Caco-2 (cell line): ENCODE results near the gene AP3D1. TPM values are rescaled to one million over a fixed set of nuclear protein-coding genes. Genes with fewer than 3 reads are reported as not detected.

Experiments
- BruUV-seq: library from RNA; stranded (reverse); fragments of 400-500 nt; replicated peaks from 2 replicates; lab custom pipeline; 2021; lab: Mats Ljungman, UMichigan
- CTCF ChIA-PET: fragments of 300-600 bp; sonication (Branson Sonifier 250); formaldehyde crosslinking; loops from one replicate; lab custom pipeline; 2022; ENCODE audit warnings: antibody characterized with exemption; lab: Charles Lee
- POLR2A ChIA-PET: fragments of 300-600 bp; sonication (Branson Sonifier 250); formaldehyde crosslinking; loops from one replicate; lab custom pipeline; 2022; ENCODE audit warnings: antibody characterized with exemption; lab: Charles Lee
- DNase-seq, 2 experiments: peaks; one replicate each; pipeline versions ENCODE4 v3.0.0 to v3.0.0-alpha.2; 2020 to 2022
- H3K27me3 ChIP-seq: replicated peaks from 2 replicates; pipeline ENCODE4 v1.6.0; 2011; ENCODE audit warnings: low read length; ENCODE audit not compliant: control insufficient read depth, insufficient read depth
- H3K36me3 ChIP-seq: 2 replicates; pipeline ENCODE4 v1.5.1; 2011; ENCODE audit warnings: low read length; ENCODE audit not compliant: control insufficient read depth, insufficient read depth
- H3K4me1 ChIP-seq: fragments of 250-450 bp; sonication (Bioruptor Pico); 2 replicates; pipeline ENCODE4 v1.5.1; 2020; ENCODE audit warnings: mild to moderate bottlenecking
- H3K4me3 ChIP-seq: 2 replicates; pipeline ENCODE4 v1.5.1; 2011; ENCODE audit warnings: low read depth, mild to moderate bottlenecking, control low read depth, low read length
- H3K9me3 ChIP-seq: fragments of 250-450 bp; sonication (Bioruptor Pico); 2 replicates; pipeline ENCODE4 v1.5.1; 2020; ENCODE audit warnings: mild to moderate bottlenecking, moderate library complexity
- H3K27ac Mint-ChIP-seq: one replicate; pipeline ENCODE4 v1.8.0; 2022; ENCODE audit warnings: mixed read lengths; ENCODE audit not compliant: unreplicated experiment
- H3K27me3 Mint-ChIP-seq: one replicate; pipeline ENCODE4 v1.8.0; 2022; ENCODE audit warnings: mixed read lengths; ENCODE audit not compliant: insufficient read depth, unreplicated experiment
- H3K36me3 Mint-ChIP-seq: one replicate; pipeline ENCODE4 v1.8.0; 2022; ENCODE audit warnings: mild to moderate bottlenecking, mixed read lengths; ENCODE audit not compliant: insufficient read depth, unreplicated experiment
- H3K4me1 Mint-ChIP-seq: one replicate; pipeline ENCODE4 v1.8.0; 2022; ENCODE audit warnings: low read depth, mixed read lengths; ENCODE audit not compliant: unreplicated experiment
- H3K4me3 Mint-ChIP-seq: one replicate; pipeline ENCODE4 v1.8.0; 2022; ENCODE audit warnings: mild to moderate bottlenecking, moderate library complexity, mixed read lengths; ENCODE audit not compliant: unreplicated experiment
- H3K9me3 Mint-ChIP-seq: one replicate; pipeline ENCODE4 v1.8.0; 2022; ENCODE audit warnings: mixed read lengths; ENCODE audit not compliant: unreplicated experiment
- intact Hi-C: fragments of 100-400 bp; cut with micrococcal nuclease; formaldehyde crosslinking; loops from one replicate; pipeline ENCODE4 v1.10.0; 2022; ENCODE audit not compliant: unreplicated experiment
- total RNA-seq: library from RNA; stranded (reverse); gene quantifications from 2 replicates; pipeline ENCODE4 v1.2.3, GENCODE V29; 2022
- TF ChIP-seq, protein P1 (sequence below), 2 experiments: fragments of 200-600 bp in 1 of 2; IDR thresholded peaks; 1 replicate in 1 of 2; 2 replicates in 1 of 2; pipeline versions ENCODE4 v1.5.1 to v1.8.0; 2011 to 2022; ENCODE audit warnings: antibody characterized with exemption in 1 of 2, control low read depth in 1 of 2, inconsistent platforms in 1 of 2, low read depth in 1 of 2, low read length in 1 of 2, mild to moderate bottlenecking in 1 of 2, moderate library complexity in 1 of 2; ENCODE audit not compliant: insufficient read depth in 1 of 2, severe bottlenecking in 1 of 2, unreplicated experiment in 1 of 2

Gene AP3D1
- total RNA-seq, 1 experiment from 2014 or later: 151 TPM

DNA sequence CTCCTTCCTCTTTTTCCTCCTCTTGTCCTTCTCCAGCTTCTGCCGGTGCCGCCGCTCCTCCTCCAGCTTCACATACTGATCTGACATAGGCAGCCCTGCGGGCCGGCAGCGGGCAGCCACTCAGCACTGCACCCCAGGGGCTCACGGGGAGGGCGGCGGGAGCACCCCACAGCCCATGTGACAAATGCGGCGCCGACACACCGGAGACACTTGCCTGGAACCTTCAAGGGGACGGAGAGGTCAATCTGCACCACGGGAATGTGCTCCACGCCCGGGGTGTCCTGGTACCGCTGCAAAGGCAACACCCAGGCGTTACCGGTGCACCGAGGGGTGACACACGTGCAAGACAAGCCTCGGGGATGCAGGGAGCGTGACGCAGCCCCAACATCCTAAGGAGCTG lies 36.0 kb downstream of the AP3D1 start:
- POLR2A ChIA-PET: no interaction called here
- Mint-ChIP-seq H3K36me3 (peaks cover 92% of the 10 kb centered on the region), H3K27me3 (no peaks in the 10 kb centered on the region), H3K9me3 (no peaks in the 10 kb centered on the region), H3K27ac (no peak overlapping the region), H3K4me1 (no peaks in the 10 kb centered on the region), H3K4me3 (no peak overlapping the region)
- DNase-seq: no peak
- TF ChIP-seq, protein P1, sequence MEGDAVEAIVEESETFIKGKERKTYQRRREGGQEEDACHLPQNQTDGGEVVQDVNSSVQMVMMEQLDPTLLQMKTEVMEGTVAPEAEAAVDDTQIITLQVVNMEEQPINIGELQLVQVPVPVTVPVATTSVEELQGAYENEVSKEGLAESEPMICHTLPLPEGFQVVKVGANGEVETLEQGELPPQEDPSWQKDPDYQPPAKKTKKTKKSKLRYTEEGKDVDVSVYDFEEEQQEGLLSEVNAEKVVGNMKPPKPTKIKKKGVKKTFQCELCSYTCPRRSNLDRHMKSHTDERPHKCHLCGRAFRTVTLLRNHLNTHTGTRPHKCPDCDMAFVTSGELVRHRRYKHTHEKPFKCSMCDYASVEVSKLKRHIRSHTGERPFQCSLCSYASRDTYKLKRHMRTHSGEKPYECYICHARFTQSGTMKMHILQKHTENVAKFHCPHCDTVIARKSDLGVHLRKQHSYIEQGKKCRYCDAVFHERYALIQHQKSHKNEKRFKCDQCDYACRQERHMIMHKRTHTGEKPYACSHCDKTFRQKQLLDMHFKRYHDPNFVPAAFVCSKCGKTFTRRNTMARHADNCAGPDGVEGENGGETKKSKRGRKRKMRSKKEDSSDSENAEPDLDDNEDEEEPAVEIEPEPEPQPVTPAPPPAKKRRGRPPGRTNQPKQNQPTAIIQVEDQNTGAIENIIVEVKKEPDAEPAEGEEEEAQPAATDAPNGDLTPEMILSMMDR (IDR thresholded peaks at IDR 0.05; ENCODE audit: insufficient read depth in 1 of 2, low read depth in 1 of 2, low read length in 1 of 2, severe bottlenecking in 1 of 2, unreplicated experiment in 1 of 2): no peak
- no peaks in the 10 kb centered on the region for H3K4me1 ChIP-seq
- CTCF ChIA-PET: no interaction called here
- no peaks in the 10 kb centered on the region for H3K9me3 ChIP-seq
- H3K36me3 ChIP-seq: peaks cover 7% of the 10 kb centered on the region
- H3K27me3 ChIP-seq: no peaks in the 10 kb centered on the region
- intact Hi-C loops: no loop called here
- no TSS peak for BruUV-seq
- H3K4me3 ChIP-seq: no peak overlapping the region

DNA sequence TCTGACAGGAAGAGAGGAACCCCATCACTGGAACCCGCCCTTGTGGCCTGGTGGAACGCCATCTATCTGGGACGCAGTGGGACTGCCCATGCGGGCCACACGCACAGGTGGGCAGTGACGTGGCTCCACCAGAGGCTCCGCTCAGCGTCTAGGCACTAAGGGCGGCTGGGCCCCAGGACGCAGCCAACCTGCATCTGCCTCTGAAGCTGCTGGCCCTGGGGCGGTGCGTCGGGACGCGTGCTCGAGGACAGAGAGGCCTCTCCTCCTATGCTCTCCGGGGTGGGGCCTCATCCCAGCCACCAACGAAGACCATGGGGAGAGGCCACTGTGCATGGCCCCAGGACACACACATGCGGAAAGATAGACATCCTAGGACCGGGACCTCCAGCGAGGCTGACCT lies 36.5 kb downstream of the AP3D1 start:
- TF ChIP-seq, protein P1 (IDR thresholded peaks at IDR 0.05; ENCODE audit: insufficient read depth in 1 of 2, low read depth in 1 of 2, low read length in 1 of 2, severe bottlenecking in 1 of 2, unreplicated experiment in 1 of 2): no peak
- Mint-ChIP-seq H3K36me3 (peaks cover 92% of the 10 kb centered on the region), H3K27me3 (no peaks in the 10 kb centered on the region), H3K9me3 (no peaks in the 10 kb centered on the region), H3K4me1 (no peaks in the 10 kb centered on the region), H3K27ac (no peak overlapping the region), H3K4me3 (no peak overlapping the region)
- Histone ChIP-seq H3K4me3 (no peak overlapping the region), H3K4me1 (no peaks in the 10 kb centered on the region), H3K27me3 (no peaks in the 10 kb centered on the region), H3K9me3 (no peaks in the 10 kb centered on the region), H3K36me3 (peaks cover 7% of the 10 kb centered on the region)
- ChIA-PET POLR2A (no interaction called here), CTCF (no interaction called here)
- BruUV-seq: no TSS peak
- intact Hi-C loops: no loop called here
- DNase-seq: no peak

DNA sequence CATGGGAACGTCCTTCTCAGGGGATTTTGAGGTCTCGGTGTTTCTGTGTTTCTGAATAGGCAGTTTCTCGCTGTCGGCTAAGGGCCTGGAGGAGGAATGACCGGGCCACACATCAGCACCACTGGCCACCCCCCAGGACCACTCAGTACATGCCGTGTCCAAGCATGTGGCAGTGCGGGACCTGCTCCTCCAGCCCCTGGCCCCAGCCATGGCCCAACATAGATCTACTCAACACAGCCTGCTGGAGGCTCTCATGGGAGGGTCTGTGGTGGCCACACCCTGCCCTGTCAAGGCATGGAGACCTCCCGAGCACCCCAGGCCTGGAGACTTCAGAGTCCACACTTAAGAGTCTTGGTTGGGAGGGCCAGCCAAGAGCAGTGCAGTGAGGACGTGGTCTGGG lies 37.1 kb downstream of the AP3D1 start:
- H3K27me3 ChIP-seq: no peaks in the 10 kb centered on the region
- H3K4me1 ChIP-seq: no peaks in the 10 kb centered on the region
- CTCF ChIA-PET: no interaction called here
- Mint-ChIP-seq H3K4me3 (no peak overlapping the region), H3K4me1 (no peaks in the 10 kb centered on the region), H3K27me3 (no peaks in the 10 kb centered on the region), H3K36me3 (peaks cover 92% of the 10 kb centered on the region), H3K9me3 (no peaks in the 10 kb centered on the region), H3K27ac (peak overlapping the region; percentile 26)
- no peaks in the 10 kb centered on the region for H3K9me3 ChIP-seq
- H3K4me3 ChIP-seq: no peak overlapping the region
- no TSS peak for BruUV-seq
- no peak for DNase-seq
- H3K36me3 ChIP-seq: peaks cover 7% of the 10 kb centered on the region
- TF ChIP-seq, protein P1 (IDR thresholded peaks at IDR 0.05; ENCODE audit: insufficient read depth in 1 of 2, low read depth in 1 of 2, low read length in 1 of 2, severe bottlenecking in 1 of 2, unreplicated experiment in 1 of 2): no peak
- POLR2A ChIA-PET: no interaction called here
- intact Hi-C loops: no loop called here
